DND-41 (cell line): ENCODE data around the gene MRTFA.

Experiments used
- EZH2 ChIP-seq: IDR thresholded peaks from 3 replicates; pipeline ENCODE4 v1.6.1; 2012; ENCODE audit warnings: borderline replicate concordance, low read depth, mild to moderate bottlenecking, moderate library complexity, low read length, inconsistent platforms; ENCODE audit not compliant: severe bottlenecking
- TF ChIP-seq, protein P1 (sequence below): IDR thresholded peaks from 2 replicates; pipeline ENCODE4 v1.5.1; 2012; ENCODE audit warnings: borderline replicate concordance, low read length, moderate library complexity, mild to moderate bottlenecking; ENCODE audit not compliant: poor library complexity, severe bottlenecking; ENCODE audit errors: extremely low read depth

DNA sequence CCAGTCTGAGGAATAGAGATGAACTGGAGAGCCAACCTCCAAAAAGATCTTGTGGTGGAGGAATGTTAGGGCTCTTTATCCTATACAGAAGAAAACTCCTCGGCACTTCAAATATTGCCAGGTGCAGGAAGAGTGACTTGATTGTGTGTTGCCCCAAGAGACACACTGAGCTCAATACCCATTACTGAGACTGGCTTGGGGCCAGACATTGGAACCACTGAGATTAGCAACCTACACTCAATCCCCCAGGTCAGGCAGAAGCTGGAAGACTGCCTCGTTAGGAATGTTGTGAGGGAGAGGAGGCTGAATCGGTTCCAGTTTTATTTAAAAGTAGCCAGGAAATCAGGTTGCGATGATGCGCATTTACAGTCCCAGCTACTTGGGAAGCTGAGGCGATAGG, 268.5 kb downstream of the MRTFA start:
- TF ChIP-seq, protein P1, sequence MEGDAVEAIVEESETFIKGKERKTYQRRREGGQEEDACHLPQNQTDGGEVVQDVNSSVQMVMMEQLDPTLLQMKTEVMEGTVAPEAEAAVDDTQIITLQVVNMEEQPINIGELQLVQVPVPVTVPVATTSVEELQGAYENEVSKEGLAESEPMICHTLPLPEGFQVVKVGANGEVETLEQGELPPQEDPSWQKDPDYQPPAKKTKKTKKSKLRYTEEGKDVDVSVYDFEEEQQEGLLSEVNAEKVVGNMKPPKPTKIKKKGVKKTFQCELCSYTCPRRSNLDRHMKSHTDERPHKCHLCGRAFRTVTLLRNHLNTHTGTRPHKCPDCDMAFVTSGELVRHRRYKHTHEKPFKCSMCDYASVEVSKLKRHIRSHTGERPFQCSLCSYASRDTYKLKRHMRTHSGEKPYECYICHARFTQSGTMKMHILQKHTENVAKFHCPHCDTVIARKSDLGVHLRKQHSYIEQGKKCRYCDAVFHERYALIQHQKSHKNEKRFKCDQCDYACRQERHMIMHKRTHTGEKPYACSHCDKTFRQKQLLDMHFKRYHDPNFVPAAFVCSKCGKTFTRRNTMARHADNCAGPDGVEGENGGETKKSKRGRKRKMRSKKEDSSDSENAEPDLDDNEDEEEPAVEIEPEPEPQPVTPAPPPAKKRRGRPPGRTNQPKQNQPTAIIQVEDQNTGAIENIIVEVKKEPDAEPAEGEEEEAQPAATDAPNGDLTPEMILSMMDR = no peak
- TF ChIP-seq EZH2 = no peak
